GM11168 (cell line): ENCODE measurements around the gene TTC28.

Experiments used
- in situ Hi-C: fragments of 300-500 bp; cut with MboI; formaldehyde crosslinking; loops from one replicate; pipeline ENCODE4 v1.12.0; 2022; ENCODE audit warnings: low sequenced_read_pairs; ENCODE audit not compliant: unreplicated experiment

Gene TTC28

GRCh38 chr22:28333088-28333487 is 346.6 kb downstream of the TTC28 start:
- in situ Hi-C loops, result no loop called here

- in situ Hi-C loops, result no loop called here
Observed at GRCh38 chr22:28332410-28332809, 347.2 kb downstream of the TTC28 start.

- in situ Hi-C loops, result no loop called here
Observed at GRCh38 chr22:28331695-28332094, 347.9 kb downstream of the TTC28 start.

- in situ Hi-C loops, result no loop called here
Observed at GRCh38 chr22:28329186-28330073, 350.2 kb downstream of the TTC28 start.

- in situ Hi-C loops, result no loop called here
Observed at GRCh38 chr22:28328756-28329155, 350.9 kb downstream of the TTC28 start.

GRCh38 chr22:28316014-28316413 is 363.6 kb downstream of the TTC28 start:
- in situ Hi-C loops, result no loop called here

- in situ Hi-C loops, result no loop called here
Observed at GRCh38 chr22:28314959-28315358, 364.7 kb downstream of the TTC28 start.

- in situ Hi-C loops, result no loop called here
Observed at GRCh38 chr22:28310299-28310698, 369.3 kb downstream of the TTC28 start.

GRCh38 chr22:28299753-28300152 is 379.9 kb downstream of the TTC28 start:
- in situ Hi-C loops, result no loop called here

- in situ Hi-C loops, result no loop called here
Observed at GRCh38 chr22:28299309-28299708, 380.3 kb downstream of the TTC28 start.

- in situ Hi-C loops, result no loop called here
Observed at GRCh38 chr22:28297504-28297903, 382.1 kb downstream of the TTC28 start.

- in situ Hi-C loops, result no loop called here
Observed at GRCh38 chr22:28296452-28296851, 383.2 kb downstream of the TTC28 start.

GRCh38 chr22:28283068-28283654 is 396.5 kb downstream of the TTC28 start:
- in situ Hi-C loops, result no loop called here

GRCh38 chr22:28282405-28283067 is 397.1 kb downstream of the TTC28 start:
- in situ Hi-C loops, result no loop called here

GRCh38 chr22:28279888-28280287 is 399.8 kb downstream of the TTC28 start:
- in situ Hi-C loops, result no loop called here

- in situ Hi-C loops, result no loop called here
Observed at GRCh38 chr22:28269277-28269676, 410.4 kb downstream of the TTC28 start.

GRCh38 chr22:28268850-28269249 is 410.8 kb downstream of the TTC28 start:
- in situ Hi-C loops, result no loop called here

GRCh38 chr22:28268171-28268570 is 411.5 kb downstream of the TTC28 start:
- in situ Hi-C loops, result no loop called here

- in situ Hi-C loops, result no loop called here
Observed at GRCh38 chr22:28260619-28261018, 419.0 kb downstream of the TTC28 start.

GRCh38 chr22:28259774-28260312 is 419.8 kb downstream of the TTC28 start:
- in situ Hi-C loops, result no loop called here

- in situ Hi-C loops, result no loop called here
Observed at GRCh38 chr22:28254396-28254795, 425.2 kb downstream of the TTC28 start.
